Karpas-422 (cell line): Measurements from ENCODE around the gene KCNJ6. TPM values are rescaled to one million over a fixed set of nuclear protein-coding genes. Genes with fewer than 3 reads are reported as not detected.

Source experiments
- DNase-seq: peaks from one replicate; pipeline ENCODE4 v3.0.0-alpha.2; 2015
- H2AFZ ChIP-seq: fragments of 200-600 bp; sonication (generic); 2 replicates; pipeline ENCODE4 v1.6.1; 2014; ENCODE audit warnings: antibody characterized with exemption, low read length, mixed read lengths
- H3K27ac ChIP-seq: fragments of 200-600 bp; sonication (generic); 2 replicates; pipeline ENCODE4 v1.5.1; 2014; ENCODE audit warnings: mild to moderate bottlenecking, low read length, moderate library complexity
- H3K27me3 ChIP-seq: fragments of 200-600 bp; sonication (generic); 2 replicates; pipeline ENCODE4 v1.6.1; 2014; ENCODE audit warnings: low read length, mixed read lengths
- H3K36me3 ChIP-seq: fragments of 200-600 bp; sonication (generic); 2 replicates; pipeline ENCODE4 v1.6.1; 2014; ENCODE audit warnings: low read length, mixed read lengths; ENCODE audit not compliant: insufficient read depth
- H3K4me1 ChIP-seq: fragments of 200-600 bp; sonication (generic); 2 replicates; pipeline ENCODE4 v1.6.1; 2014; ENCODE audit warnings: mild to moderate bottlenecking, low read length, mixed read lengths
- H3K4me2 ChIP-seq: fragments of 200-600 bp; sonication (generic); 2 replicates; pipeline ENCODE4 v1.6.1; 2014; ENCODE audit warnings: low read length, low read depth, mild to moderate bottlenecking; ENCODE audit not compliant: poor library complexity, severe bottlenecking
- H3K4me3 ChIP-seq: fragments of 200-600 bp; sonication (generic); 2 replicates; pipeline ENCODE4 v1.5.1; 2014; ENCODE audit warnings: mild to moderate bottlenecking, antibody characterized with exemption, low read length, mixed read lengths
- H3K79me2 ChIP-seq: fragments of 200-600 bp; sonication (generic); 2 replicates; pipeline ENCODE4 v1.6.1; 2014; ENCODE audit warnings: mild to moderate bottlenecking, low read length, mixed read lengths
- H3K9ac ChIP-seq: fragments of 200-600 bp; sonication (generic); 2 replicates; pipeline ENCODE4 v1.6.0; 2014; ENCODE audit warnings: low read length
- H3K9me2 ChIP-seq: fragments of 200-600 bp; sonication (generic), shearing (Covaris generic); replicated peaks from 2 replicates; pipeline ENCODE4 v1.6.0; 2014; ENCODE audit warnings: mild to moderate bottlenecking, low read length, moderate library complexity; ENCODE audit not compliant: insufficient read depth
- H3K9me3 ChIP-seq: fragments of 300-700, 200-600 bp; sonication (generic); 2 replicates; pipeline ENCODE4 v1.6.1; 2014; ENCODE audit warnings: low read length, mixed read lengths
- H4K20me1 ChIP-seq: fragments of 200-600 bp; sonication (generic); 2 replicates; pipeline ENCODE4 v1.6.1; 2014; ENCODE audit warnings: mild to moderate bottlenecking, antibody characterized with exemption, low read length, low read depth; ENCODE audit not compliant: insufficient read depth
- total RNA-seq: library from RNA; depleted of rRNA; stranded (reverse); fragments of >200 nt; shearing (Covaris generic); gene quantifications from 2 replicates; pipeline ENCODE4 v1.2.3, GENCODE V29; 2014; ENCODE audit warnings: low replicate concordance

The KCNJ6 gene
- total RNA-seq, 1 experiment from 2014 or later, result not detected

DNA sequence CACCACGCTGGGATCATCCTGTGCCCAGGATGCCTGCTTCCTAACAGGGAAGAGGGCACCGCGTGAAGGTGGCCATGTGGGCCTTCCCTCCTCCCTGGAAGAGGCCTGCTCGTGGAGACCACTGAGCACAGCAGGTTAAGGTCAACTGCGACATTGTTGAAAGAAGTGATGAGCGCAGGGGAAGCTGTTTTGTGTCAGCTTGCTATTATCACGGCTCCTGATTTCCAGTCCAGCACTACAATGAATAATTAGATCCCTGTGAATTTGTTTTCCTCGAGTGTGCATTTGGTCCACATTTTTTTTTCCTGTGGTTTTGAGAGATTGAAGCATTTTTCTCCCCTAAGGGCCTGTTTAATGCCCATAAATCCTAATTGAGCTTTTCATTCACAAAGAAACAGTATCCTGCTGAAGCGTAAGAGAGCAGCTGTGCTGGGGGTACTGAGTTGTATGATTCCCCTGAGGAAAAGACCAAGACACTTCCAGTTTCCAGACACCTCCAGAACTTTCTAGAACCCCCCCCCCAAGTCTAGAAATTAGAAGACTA, 204.9 kb downstream of the KCNJ6 start:
- Histone ChIP-seq H2AFZ (no peak overlapping the region), H3K36me3 (no peaks in the 10 kb centered on the region), H3K4me3 (no peak overlapping the region), H3K79me2 (no peaks in the 10 kb centered on the region), H3K9ac (no peak overlapping the region), H3K27me3 (no peaks in the 10 kb centered on the region), H3K4me2 (no peak overlapping the region), H3K4me1 (no peaks in the 10 kb centered on the region), H3K9me2 (no peaks in the 10 kb centered on the region), H3K27ac (no peak overlapping the region), H3K9me3 (no peaks in the 10 kb centered on the region), H4K20me1 (no peaks in the 10 kb centered on the region; the same call in 1 of the 2 replicates)
- no peak for DNase-seq

DNA sequence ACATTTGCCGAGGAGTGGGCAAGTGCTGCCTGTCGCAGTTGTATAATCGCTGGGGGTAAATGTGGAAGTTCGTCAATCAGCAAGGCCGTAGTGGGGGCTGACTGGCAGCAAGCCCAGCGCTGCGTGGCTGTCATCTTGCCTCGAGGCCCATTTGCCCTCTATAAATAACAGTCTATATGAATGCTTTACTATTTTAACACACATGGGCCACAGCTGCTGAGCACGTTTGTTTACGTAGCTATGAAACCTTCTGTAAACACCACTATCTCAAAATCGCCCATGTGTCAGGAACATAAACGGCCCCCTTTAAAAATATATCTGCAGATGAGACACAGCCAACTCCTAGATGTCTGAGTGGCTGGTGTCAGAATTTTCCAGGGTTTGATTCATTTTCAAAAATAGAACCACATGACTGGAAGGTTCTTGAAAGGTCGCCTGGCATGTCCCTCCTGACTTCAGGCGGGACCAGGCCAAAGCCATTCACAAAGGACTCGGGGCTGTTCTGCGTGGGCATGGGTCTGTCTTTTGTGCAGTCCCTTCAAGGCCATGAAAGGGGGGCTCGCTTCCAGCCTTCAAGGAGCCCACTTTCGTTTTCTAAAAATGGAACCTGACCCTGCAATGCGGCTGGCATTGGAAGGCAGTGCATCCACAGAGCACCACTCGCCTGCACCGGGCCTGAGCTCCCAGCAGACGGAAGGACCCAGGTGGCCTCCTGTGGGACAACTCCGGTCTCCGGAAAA, 205.5 kb downstream of the KCNJ6 start:
- Histone ChIP-seq H3K4me3 (no peak overlapping the region), H3K9me2 (no peaks in the 10 kb centered on the region), H4K20me1 (no peaks in the 10 kb centered on the region; the same call in 1 of the 2 replicates), H3K9me3 (no peaks in the 10 kb centered on the region), H3K27me3 (no peaks in the 10 kb centered on the region), H3K4me1 (no peaks in the 10 kb centered on the region), H3K27ac (no peak overlapping the region), H2AFZ (no peak overlapping the region), H3K9ac (no peak overlapping the region), H3K79me2 (no peaks in the 10 kb centered on the region), H3K4me2 (no peak overlapping the region), H3K36me3 (no peaks in the 10 kb centered on the region)
- DNase-seq, result no peak

DNA sequence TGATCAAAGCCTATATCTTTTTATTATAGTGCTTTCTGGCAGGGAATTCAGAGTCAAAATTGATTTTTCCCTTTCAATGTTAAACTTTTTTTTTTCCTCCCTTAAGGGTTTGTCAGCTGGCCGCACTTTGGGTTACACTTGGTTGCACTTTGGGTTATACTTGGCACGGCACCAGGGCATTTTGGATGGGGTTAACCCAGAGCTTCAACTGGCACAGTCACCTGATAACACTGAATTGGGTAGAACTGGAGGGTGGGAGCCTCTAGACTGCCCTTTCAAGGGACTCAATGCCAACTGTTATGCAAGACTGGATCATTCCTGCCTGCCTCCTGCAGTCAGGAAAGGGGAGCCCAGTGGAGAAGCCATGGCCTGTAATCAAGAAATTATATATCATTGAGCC, 211.5 kb downstream of the KCNJ6 start:
- Histone ChIP-seq H3K4me1 (peaks cover 5% of the 10 kb centered on the region), H3K9me3 (no peaks in the 10 kb centered on the region), H3K27me3 (no peaks in the 10 kb centered on the region), H3K79me2 (no peaks in the 10 kb centered on the region), H3K4me3 (no peak overlapping the region), H3K4me2 (no peak overlapping the region), H3K27ac (no peak overlapping the region), H4K20me1 (no peaks in the 10 kb centered on the region), H2AFZ (no peak overlapping the region), H3K36me3 (no peaks in the 10 kb centered on the region), H3K9ac (no peak overlapping the region), H3K9me2 (no peaks in the 10 kb centered on the region)
- DNase-seq, result no peak

DNA sequence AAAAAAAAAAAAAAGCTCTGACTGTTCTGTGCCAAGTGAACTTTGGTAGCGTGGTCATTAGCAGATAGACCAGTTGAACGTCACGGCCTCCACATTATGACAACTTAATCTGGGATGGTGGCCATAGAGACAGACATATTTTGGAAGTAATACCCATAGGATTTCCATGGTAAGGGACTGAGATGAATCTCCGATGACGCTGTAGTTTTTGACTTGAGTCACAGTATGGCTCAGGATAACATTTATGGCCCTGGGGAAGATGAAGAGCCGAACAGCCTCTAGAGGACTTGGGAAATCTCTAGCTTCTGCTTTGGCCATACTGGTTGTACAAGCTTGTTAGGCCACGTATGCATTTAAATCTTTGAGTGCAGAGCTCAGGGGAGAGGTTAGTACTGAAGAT, 214.0 kb downstream of the KCNJ6 start:
- H3K36me3 ChIP-seq, result no peaks in the 10 kb centered on the region
- no peaks in the 10 kb centered on the region for H3K9me2 ChIP-seq
- no peaks in the 10 kb centered on the region for H3K9me3 ChIP-seq
- H4K20me1 ChIP-seq, result no peaks in the 10 kb centered on the region
- peaks cover 5% of the 10 kb centered on the region for H3K4me1 ChIP-seq
- no peak overlapping the region for H2AFZ ChIP-seq
- no peak overlapping the region for H3K4me2 ChIP-seq
- no peaks in the 10 kb centered on the region for H3K79me2 ChIP-seq
- no peak overlapping the region for H3K9ac ChIP-seq
- no peak for DNase-seq
- H3K27me3 ChIP-seq, result no peaks in the 10 kb centered on the region
- H3K27ac ChIP-seq, result no peak overlapping the region
- no peak overlapping the region for H3K4me3 ChIP-seq

DNA sequence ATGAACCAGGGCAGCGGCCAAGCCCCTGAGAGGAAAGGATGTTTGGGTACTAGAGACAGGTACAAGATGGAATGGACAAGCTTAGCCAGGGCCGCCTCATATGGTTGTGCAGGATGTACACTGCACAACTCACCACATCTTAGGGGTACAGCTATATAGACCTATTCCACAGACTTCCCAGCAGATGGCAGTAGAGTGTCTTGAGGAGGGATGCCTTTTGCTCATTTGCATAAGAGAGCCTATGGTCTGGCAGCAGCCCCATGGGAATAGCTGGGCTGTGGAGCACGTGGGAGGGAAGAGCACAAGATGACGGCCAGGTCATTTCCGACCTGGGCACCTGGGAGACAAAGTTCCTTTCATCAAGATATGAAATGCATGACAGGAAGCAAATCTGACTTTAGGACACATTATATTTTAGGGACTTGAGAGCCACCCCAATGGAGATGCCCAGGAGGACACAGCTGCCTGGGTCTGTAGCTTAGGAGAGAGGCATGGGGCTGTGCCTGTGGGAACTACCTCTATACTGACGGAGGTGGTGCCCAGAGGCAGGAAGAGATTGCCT, 215.5 kb downstream of the KCNJ6 start:
- H3K9ac ChIP-seq, result no peak overlapping the region
- no peaks in the 10 kb centered on the region for H3K27me3 ChIP-seq
- H3K27ac ChIP-seq, result no peak overlapping the region
- H3K9me3 ChIP-seq, result no peaks in the 10 kb centered on the region
- H3K36me3 ChIP-seq, result no peaks in the 10 kb centered on the region
- no peak overlapping the region for H3K4me2 ChIP-seq
- peaks cover 5% of the 10 kb centered on the region for H3K4me1 ChIP-seq
- no peaks in the 10 kb centered on the region for H4K20me1 ChIP-seq
- H2AFZ ChIP-seq, result no peak overlapping the region
- peak; percentile 91 for DNase-seq
- H3K79me2 ChIP-seq, result no peaks in the 10 kb centered on the region
- no peak overlapping the region for H3K4me3 ChIP-seq
- H3K9me2 ChIP-seq, result no peaks in the 10 kb centered on the region

DNA sequence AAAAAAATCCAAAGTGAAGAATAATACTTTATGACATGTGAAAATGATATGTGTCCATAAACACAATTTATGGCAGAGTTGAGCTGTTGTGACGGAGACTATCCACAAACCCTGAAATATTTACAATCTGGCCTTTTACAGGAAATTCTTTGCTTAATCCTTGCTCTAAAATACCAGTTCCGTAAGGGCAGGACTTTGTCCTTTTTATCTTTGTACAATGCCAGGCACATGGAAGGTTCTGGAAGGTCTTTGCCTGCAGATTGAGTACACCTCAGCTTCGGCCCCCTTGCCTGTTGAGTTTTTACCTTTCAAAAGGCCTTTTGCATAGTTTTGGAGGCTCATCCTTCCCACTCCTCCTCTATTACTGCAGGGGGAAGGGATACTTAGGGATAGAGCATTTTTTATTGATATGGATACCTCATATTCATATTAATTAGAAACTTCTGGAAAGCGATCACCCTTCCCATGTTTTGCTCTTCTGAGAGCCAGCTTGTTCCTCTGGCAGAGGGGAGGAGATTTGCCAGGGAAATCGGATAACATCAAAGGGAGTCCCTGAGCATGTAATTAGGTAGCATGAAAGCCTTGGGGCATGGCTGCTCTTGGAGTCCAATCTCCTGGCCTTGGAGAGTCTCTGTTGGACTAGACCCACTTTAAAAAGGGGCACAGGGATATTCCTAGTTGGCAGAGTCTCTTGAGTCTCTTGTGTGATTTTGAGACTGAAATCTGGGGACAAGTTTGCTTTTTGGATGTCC, 217.1 kb downstream of the KCNJ6 start:
- Histone ChIP-seq H3K9me2 (no peaks in the 10 kb centered on the region), H3K27me3 (no peaks in the 10 kb centered on the region), H4K20me1 (no peaks in the 10 kb centered on the region), H3K27ac (no peak overlapping the region), H3K9me3 (no peaks in the 10 kb centered on the region), H3K4me2 (no peak overlapping the region), H3K36me3 (no peaks in the 10 kb centered on the region), H3K4me3 (no peak overlapping the region), H3K9ac (no peak overlapping the region), H2AFZ (no peak overlapping the region), H3K79me2 (no peaks in the 10 kb centered on the region), H3K4me1 (peaks cover 15% of the 10 kb centered on the region)
- DNase-seq, result no peak

DNA sequence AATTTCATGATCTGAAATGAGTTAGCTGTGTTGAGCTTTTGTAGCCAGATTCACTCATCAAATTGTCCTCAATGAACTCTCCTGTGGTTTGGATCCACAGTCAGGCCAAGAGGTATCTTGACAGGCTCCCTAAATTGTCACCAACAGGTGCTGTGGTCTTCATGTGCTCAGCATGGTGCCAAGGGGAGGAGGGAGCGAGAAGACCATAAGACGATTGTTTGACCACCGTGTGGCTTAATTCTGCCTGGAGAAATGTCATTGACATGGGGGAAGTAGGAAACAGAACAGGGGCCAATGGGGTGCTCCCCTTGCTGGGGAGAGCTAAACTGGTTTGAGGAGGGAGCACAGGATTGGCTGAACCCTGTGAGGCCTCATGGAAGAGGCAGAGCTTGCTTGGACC, 219.3 kb downstream of the KCNJ6 start:
- no peaks in the 10 kb centered on the region for H4K20me1 ChIP-seq
- H3K79me2 ChIP-seq, result no peaks in the 10 kb centered on the region
- H3K9me2 ChIP-seq, result no peaks in the 10 kb centered on the region
- no peak overlapping the region for H3K27ac ChIP-seq
- no peaks in the 10 kb centered on the region for H3K9me3 ChIP-seq
- no peak overlapping the region for H3K9ac ChIP-seq
- DNase-seq, result no peak
- peaks cover 15% of the 10 kb centered on the region for H3K4me1 ChIP-seq
- no peak overlapping the region for H2AFZ ChIP-seq
- no peaks in the 10 kb centered on the region for H3K36me3 ChIP-seq
- no peak overlapping the region for H3K4me3 ChIP-seq
- H3K4me2 ChIP-seq, result no peak overlapping the region
- no peaks in the 10 kb centered on the region for H3K27me3 ChIP-seq

DNA sequence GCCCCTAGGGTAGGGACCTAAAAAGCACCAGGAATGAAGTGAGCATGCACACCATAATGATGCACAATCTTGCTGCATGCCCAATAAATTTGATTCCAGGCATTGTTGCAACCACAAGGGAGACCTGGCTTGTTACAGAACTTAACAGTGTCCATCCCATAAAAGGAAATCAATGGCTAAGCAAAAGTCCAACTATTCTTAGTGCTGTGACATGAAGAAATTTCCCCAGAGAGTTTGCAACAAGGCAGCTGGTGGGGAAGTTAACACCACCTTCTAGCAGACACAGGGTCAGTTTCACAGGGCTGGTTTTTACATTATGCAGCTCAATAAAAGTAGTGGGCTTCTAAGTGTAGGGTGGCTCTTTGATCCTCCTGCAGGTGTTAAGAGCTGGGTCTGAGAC, 221.1 kb downstream of the KCNJ6 start:
- Histone ChIP-seq H3K79me2 (no peaks in the 10 kb centered on the region), H2AFZ (no peak overlapping the region), H3K9ac (no peak overlapping the region), H3K4me2 (no peak overlapping the region), H3K4me1 (peaks cover 10% of the 10 kb centered on the region), H3K36me3 (no peaks in the 10 kb centered on the region), H3K9me2 (no peaks in the 10 kb centered on the region), H4K20me1 (no peaks in the 10 kb centered on the region), H3K27ac (no peak overlapping the region), H3K4me3 (no peak overlapping the region), H3K9me3 (no peaks in the 10 kb centered on the region), H3K27me3 (no peaks in the 10 kb centered on the region)
- no peak for DNase-seq
